GM11168 (cell line): ENCODE measurements around the gene CYP3A5.

Experiments used
- in situ Hi-C: fragments of 300-500 bp; cut with MboI; formaldehyde crosslinking; loops from one replicate; pipeline ENCODE4 v1.12.0; 2022; ENCODE audit warnings: low sequenced_read_pairs; ENCODE audit not compliant: unreplicated experiment

The CYP3A5 gene

DNA sequence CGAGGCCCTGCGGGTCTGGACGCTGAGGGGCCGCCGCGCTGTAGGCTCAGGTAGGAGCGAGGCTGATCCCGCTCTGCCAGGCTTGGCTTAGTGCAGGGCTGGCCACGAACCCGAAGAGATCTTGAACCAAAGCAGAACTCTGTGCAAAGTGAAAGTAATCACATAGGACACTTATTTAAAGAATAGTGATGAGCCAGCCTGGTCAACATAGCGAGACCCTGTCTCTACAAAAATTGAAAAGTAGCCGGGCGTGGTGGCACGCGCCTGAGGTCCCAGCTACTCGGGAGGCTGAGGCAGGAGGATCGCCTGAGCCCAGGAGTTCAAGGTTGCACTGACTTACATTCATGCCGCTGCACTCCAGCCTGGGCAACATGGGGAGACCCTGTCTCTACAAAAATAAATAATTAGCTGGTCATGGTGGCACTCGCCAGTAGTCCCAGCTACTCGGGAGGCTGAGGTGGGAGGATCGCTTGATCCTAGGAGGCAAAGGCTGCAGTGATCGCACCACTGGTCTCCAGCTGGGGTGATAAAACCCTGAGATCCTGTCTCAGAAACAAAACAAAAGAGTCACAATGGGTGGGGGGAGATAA lies 62.5 kb downstream of the CYP3A5 start:
- in situ Hi-C loops = no loop called here

DNA sequence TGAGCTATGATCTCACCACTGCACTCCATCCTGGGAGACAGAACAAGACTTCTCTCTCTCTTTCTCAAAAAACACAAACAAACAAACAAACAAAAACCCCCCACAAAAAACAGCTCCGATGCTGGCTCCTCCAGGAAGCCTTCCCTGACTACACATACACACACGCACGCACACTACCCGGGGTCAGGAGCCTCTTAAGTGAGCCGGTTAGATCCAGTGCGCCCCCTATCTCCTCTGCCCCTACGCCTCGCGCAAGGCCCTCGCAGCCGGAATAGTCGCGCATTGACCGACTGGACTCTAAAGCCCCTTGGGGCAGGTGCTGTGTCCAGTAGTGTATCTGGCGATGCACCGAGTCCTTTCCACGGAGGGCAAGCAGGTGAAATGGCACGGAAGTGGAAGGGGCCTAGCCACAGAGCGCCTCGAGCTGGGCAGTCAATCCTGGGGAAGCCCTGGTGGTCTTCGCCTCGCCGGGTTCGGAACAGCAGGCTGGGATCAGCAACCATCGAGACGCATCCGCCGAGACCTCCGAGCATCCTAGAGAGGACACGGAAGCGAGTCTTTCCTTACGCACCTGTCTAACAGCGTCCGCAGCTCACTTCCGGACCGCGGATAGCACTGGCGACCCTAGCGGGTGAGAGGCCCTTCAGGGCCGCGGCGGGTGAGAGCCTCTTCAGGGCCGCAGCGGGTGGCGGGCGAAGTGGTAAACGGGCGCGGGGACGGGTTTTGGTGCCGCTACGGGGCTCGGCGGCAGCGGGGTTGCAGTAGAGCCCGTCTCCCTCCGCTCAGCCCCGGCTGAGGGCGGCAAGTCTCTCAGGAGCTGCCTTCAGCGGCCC lies 63.2 kb downstream of the CYP3A5 start, which contains the start of gene ZSCAN25:
ZSCAN25 (plus strand) TSS at position 588 of the 833 bp plus-strand sequence. CDS start 2,661 bp downstream, outside the sequence.
- in situ Hi-C loops = no loop called here

DNA sequence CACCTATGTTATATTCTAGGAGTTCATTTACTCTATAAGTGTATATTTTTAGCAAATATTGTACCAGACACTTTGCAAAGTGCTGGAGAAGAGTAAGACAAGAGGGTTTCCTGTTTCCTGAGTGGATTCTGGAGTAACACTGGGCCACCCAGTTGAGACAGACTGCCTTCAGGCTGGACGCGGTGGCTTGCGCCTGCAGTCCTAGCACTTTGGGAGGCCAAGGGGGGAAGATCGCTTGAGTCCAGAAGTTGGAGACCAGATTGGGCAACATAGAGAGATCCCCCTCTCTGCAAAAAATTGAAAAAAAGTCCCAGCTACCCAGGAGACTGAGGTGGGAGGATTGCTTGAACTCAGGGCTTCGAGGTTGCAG lies 63.8 kb downstream of the CYP3A5 start:
- in situ Hi-C loops = no loop called here

DNA sequence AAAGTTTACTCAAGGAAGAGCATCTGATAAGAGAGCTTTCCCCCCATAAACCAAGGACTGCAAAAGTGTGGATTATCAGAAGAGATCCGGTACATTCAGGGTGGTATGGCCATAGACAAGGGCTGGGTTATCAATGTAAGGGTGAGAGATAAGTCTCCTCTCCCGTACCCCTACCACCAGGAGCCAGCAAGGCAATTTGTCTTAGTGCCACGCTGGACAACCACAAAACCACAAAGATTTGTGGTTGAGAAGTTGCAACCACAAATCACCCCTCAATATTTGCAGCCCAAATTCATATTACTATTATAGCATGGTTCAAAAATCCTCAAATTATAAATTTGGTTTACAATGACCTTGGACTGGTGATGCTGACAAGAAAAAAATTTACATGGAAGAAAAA lies 65.3 kb downstream of the CYP3A5 start:
- in situ Hi-C loops = no loop called here

DNA sequence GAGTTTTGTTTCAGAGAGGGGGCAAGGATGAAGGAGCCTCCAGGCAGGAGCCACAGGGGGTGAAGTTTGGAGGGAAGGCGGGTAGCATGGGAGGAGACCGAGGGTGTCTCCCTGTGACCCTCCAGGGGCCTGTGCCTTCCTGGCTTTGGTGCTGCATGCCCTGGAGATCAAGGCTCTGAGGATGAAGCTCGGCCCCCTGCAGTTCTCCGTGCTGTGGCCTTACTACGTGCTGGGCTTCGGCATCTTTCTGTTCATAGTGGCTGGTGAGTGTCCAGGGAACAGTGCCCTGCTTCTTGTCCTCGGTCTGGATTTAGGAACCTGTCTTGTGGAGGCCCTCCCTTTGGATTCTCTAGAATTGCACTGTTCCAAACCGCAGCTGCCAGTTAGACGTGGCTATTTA lies 72.2 kb downstream of the CYP3A5 start:
- in situ Hi-C loops = no loop called here

DNA sequence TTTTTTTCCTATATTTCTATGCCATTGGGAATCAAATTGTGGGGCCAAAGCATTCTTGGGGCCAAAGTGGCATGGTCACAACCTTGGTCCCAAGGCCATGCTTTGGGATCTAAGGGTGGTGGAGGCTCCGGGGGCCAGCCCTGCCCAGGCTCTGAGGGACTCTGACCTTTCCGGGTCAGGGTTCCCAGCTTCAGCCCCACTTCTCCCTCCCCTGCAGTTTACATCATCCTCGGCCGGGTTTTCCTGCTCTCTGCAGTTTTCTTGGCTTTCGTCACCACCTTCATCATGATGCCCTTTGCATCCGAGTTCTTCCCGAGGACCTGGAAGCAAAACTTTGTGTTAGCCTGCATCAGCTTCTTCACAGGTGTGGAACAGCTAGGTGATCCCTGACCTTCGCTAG lies 73.3 kb downstream of the CYP3A5 start:
- in situ Hi-C loops = no loop called here

DNA sequence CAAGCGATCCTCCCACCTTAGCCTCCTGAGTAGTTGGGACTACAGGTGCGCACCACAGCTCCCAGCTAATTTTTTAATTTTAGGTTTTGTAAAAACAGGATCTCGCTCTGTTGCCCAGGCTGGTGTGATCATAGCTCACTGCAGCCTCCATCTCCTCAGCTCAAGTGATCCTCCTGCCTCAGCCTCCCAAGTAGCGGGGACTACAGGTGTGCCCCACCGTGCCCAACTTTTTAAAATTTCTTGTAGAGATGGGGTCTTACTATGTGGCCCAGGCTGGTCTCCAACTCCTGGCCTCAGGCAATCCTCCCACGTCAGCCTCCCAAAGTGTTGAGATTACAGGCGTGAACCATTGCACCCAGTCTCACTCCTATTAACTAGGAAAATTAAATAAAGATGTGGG lies 74.3 kb downstream of the CYP3A5 start:
- in situ Hi-C loops = no loop called here

DNA sequence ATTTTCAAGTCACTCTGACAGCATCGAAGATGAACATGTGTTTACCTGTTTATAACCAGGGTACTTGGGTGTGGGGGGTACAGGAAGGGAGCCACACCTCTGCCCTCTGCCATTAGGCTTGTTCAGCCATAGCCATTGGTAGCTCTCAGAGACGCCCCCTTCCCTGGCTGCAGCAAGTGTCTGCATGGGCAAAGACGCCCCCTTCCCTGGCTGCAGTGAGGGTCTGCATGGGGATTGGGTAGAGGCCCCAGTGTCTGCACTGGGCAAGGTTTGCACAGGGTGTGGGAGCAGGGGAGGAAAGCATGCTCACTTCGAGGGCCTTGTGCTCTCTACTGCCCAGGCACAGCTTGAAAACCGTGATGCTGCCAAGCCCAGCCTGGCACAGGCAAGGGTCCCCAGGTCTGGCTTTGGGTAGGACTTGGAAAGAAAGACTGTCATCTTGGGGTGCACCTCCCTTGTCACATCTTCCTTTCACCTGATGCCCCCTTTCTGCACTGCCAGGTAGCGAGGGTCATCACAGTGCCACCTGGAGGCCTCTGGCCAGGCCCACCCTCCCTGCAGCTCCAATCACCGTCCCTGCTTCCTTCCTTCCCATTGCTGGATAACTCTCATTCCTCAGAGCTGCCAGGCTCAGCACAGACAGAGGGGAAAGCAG lies 78.0 kb downstream of the CYP3A5 start:
- in situ Hi-C loops = no loop called here

DNA sequence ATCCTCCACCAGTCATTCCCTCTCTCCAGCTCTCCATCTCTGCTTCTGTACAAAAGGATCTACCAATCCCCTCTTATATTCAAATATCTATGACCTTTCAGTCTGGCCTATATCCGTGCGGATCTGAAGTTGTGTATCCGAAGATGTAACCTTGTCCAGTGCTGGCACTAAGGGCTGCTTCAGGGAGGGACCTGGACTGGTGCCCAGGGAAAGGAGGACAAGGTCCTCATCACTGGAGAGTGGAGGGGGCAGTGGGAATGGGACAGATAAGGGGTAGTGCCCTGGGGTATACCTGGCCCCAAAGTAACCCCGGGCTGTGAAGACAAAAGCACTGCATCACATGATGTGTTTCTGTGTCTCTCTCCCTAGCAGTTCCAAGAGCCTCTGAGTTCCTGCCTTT lies 80.0 kb downstream of the CYP3A5 start:
- in situ Hi-C loops = no loop called here
